ENCODE results near the gene NELFCD. TPM values are rescaled to one million over a fixed set of nuclear protein-coding genes. Genes with fewer than 3 reads are reported as not detected.

The NELFCD gene
- total RNA-seq, 4 donors from 2014 or later, result 36.3 to 64.8 (median 47.0) TPM

GRCh38 chr20:58945965-58946631, 35.0 kb upstream of the NELFCD start:
- no peak for TF ChIP-seq CTCF (IDR thresholded peaks at IDR 0.05; ENCODE audit: low read depth)

DNA sequence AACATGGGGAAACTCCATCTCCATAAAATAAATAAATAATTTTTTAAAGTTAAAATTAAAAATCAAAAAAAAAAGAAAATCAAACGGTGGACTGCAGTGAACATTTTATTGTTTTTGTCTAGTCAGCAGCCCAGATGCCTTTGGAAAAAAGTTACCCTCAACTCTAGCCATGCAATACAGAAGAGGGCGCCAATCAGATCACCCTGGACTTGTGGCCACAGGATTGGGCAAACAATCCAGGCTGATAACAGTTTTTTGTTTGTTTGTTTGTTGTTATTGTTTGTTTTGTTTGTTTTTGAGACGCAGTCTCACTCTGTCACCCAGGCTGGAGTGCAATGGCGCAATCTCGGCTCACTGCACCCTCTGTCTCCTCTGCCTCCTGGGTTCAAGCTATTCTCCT, 30.5 kb upstream of the NELFCD start:
- TF ChIP-seq CTCF (IDR thresholded peaks at IDR 0.05; ENCODE audit: low read depth), result no peak

DNA sequence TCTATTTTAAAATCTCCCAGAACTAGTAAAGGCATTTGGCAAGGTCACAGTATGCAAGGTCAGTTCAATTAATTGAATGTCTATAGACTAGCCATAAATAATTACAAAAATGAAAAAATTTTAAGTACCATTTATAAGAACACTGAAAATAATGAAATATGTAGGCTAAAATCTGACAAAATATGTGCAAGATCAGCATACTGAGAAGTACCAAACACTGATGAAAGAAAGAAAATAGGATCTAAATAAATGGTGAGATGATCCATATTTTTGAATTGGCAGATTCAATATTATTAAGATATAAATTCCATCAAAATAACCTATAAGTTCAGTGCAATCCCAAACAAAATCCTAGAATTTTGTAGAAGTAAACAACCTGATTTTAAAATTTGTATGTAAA, 28.0 kb upstream of the NELFCD start:
- TF ChIP-seq CTCF (IDR thresholded peaks at IDR 0.05; ENCODE audit: low read depth), result no peak

- no peak for TF ChIP-seq CTCF (IDR thresholded peaks at IDR 0.05; ENCODE audit: low read depth)
Measured at GRCh38 chr20:58956078-58956477, 25.0 kb upstream of the NELFCD start.

- no peak for TF ChIP-seq CTCF (IDR thresholded peaks at IDR 0.05; ENCODE audit: low read depth)
Measured at GRCh38 chr20:58959652-58960051, 21.4 kb upstream of the NELFCD start.

- no peak for TF ChIP-seq CTCF (IDR thresholded peaks at IDR 0.05; ENCODE audit: low read depth)
Measured at GRCh38 chr20:58963060-58963584, 17.9 kb upstream of the NELFCD start.

- TF ChIP-seq CTCF (IDR thresholded peaks at IDR 0.05; ENCODE audit: low read depth), result no peak
Measured at GRCh38 chr20:58965270-58966064, 15.6 kb upstream of the NELFCD start.

Measured in subcutaneous adipose tissue (tissue), 4 donors.